IMR-90 (cell line): ENCODE results near the gene TP53BP1. TPM values are rescaled to one million over a fixed set of nuclear protein-coding genes. Genes with fewer than 3 reads are reported as not detected.

Experiments
- ATAC-seq: fragments of 200-7000 bp; cut with Tn5 transposase; 2 replicates; pipeline ENCODE4 v1.9.1; 2020; ENCODE audit warnings: low read depth, mild to moderate bottlenecking, moderate library complexity
- BruUV-seq: library from RNA; stranded (reverse); fragments of 400-500 nt; replicated peaks from 2 replicates; lab custom pipeline; 2021; lab: Mats Ljungman, UMichigan
- CTCF ChIA-PET: fragments of 300-600 bp; formaldehyde crosslinking; extraction: SDS; loops from one replicate; lab custom pipeline; 2021; ENCODE audit warnings: antibody characterized with exemption; lab: Yijun Ruan, JAX
- POLR2A ChIA-PET: fragments of 300-600 bp; sonication (Branson Sonifier 250); formaldehyde crosslinking; loops from one replicate; lab custom pipeline; 2022; ENCODE audit warnings: antibody characterized with exemption; ENCODE audit not compliant: unreplicated experiment; lab: Charles Lee
- DNase-seq: peaks from one replicate; pipeline ENCODE4 v3.0.0; 2013
- H2AFZ ChIP-seq: replicated peaks from 2 replicates; pipeline ENCODE3; 2013; ENCODE audit warnings: low read length, mild to moderate bottlenecking; ENCODE audit not compliant: poor library complexity
- H2AK5ac ChIP-seq: 2 replicates; pipeline ENCODE4 v1.6.1; 2013; ENCODE audit warnings: low read depth, low read length, inconsistent platforms
- H2AK9ac ChIP-seq: replicated peaks from 2 replicates; pipeline ENCODE3; 2013; ENCODE audit warnings: mild to moderate bottlenecking, low read depth, low read length, moderate library complexity; ENCODE audit not compliant: poor library complexity
- H2BK120ac ChIP-seq: 2 replicates; pipeline ENCODE4 v1.6.1; 2013; ENCODE audit warnings: low read depth, low read length, inconsistent platforms
- H2BK15ac ChIP-seq: 3 replicates; pipeline ENCODE4 v1.6.1; 2013; ENCODE audit warnings: low read depth, low read length, inconsistent platforms
- H2BK20ac ChIP-seq: 2 replicates; pipeline ENCODE4 v1.6.1; 2013; ENCODE audit warnings: low read depth, mild to moderate bottlenecking, inconsistent platforms, low read length, moderate library complexity
- H2BK5ac ChIP-seq: 2 replicates; pipeline ENCODE4 v1.6.1; 2013; ENCODE audit warnings: mild to moderate bottlenecking, low read depth, low read length, inconsistent platforms; ENCODE audit not compliant: poor library complexity, severe bottlenecking
- H3K14ac ChIP-seq: replicated peaks from 2 replicates; pipeline ENCODE4 v1.6.1; 2013; ENCODE audit warnings: low read depth, low read length, inconsistent platforms
- H3K18ac ChIP-seq: 2 replicates; pipeline ENCODE4 v1.6.1; 2013; ENCODE audit warnings: low read depth, low read length, control low read depth
- H3K23ac ChIP-seq: 2 replicates; pipeline ENCODE4 v1.6.1; 2013; ENCODE audit warnings: low read depth, low read length, inconsistent platforms
- H3K27ac ChIP-seq: 2 replicates; pipeline ENCODE4 v1.5.1; 2013; ENCODE audit warnings: mild to moderate bottlenecking, control low read depth, low read length; ENCODE audit not compliant: insufficient read depth
- H3K27me3 ChIP-seq: 2 replicates; pipeline ENCODE4 v1.6.1; 2013; ENCODE audit warnings: low read length; ENCODE audit not compliant: control insufficient read depth, insufficient read depth
- H3K36me3 ChIP-seq: 2 replicates; pipeline ENCODE4 v1.6.1; 2013; ENCODE audit warnings: low read length, mixed read lengths; ENCODE audit not compliant: control insufficient read depth, insufficient read depth
- H3K4ac ChIP-seq: 2 replicates; pipeline ENCODE4 v1.6.1; 2013; ENCODE audit warnings: low read depth, low read length, inconsistent platforms
- H3K4me1 ChIP-seq: 2 replicates; pipeline ENCODE4 v1.6.1; 2013; ENCODE audit warnings: low read length, mixed read lengths; ENCODE audit not compliant: control insufficient read depth, insufficient read depth
- H3K4me2 ChIP-seq: 2 replicates; pipeline ENCODE4 v1.6.1; 2013; ENCODE audit warnings: low read depth, mild to moderate bottlenecking, control low read depth, low read length, moderate library complexity
- H3K4me3 ChIP-seq: 2 replicates; pipeline ENCODE4 v1.5.1; 2013; ENCODE audit warnings: low read depth, mild to moderate bottlenecking, control low read depth, low read length, moderate library complexity; ENCODE audit not compliant: insufficient read depth
- H3K56ac ChIP-seq: 2 replicates; pipeline ENCODE4 v1.6.1; 2013; ENCODE audit warnings: low read length, inconsistent platforms; ENCODE audit not compliant: insufficient read depth; ENCODE audit errors: extremely low read depth
- H3K79me1 ChIP-seq, 2 experiments: 2 replicates each; pipeline ENCODE4 v1.6.1; 2013; ENCODE audit warnings: low read length in 2 of 2, inconsistent platforms in 1 of 2, low read depth in 1 of 2
- H3K9ac ChIP-seq: 2 replicates; pipeline ENCODE4 v1.6.1; 2013; ENCODE audit warnings: low read depth, low read length, control low read depth
- H3K9me1 ChIP-seq: 2 replicates; pipeline ENCODE4 v1.6.1; 2013; ENCODE audit warnings: low read length, inconsistent platforms; ENCODE audit not compliant: insufficient read depth
- H3K9me3 ChIP-seq: 2 replicates; pipeline ENCODE4 v1.6.1; 2013; ENCODE audit warnings: low read length; ENCODE audit not compliant: control insufficient read depth, insufficient read depth
- H4K20me1 ChIP-seq: 2 replicates; pipeline ENCODE4 v1.6.1; 2013; ENCODE audit warnings: low read length, inconsistent platforms; ENCODE audit not compliant: insufficient read depth
- H4K5ac ChIP-seq: 2 replicates; pipeline ENCODE4 v1.6.1; 2013; ENCODE audit warnings: mild to moderate bottlenecking, low read depth, low read length, control low read depth
- H4K8ac ChIP-seq, 2 experiments: 2 replicates each; pipeline ENCODE4 v1.6.1; 2013; ENCODE audit warnings: low read depth in 2 of 2, low read length in 2 of 2, control low read depth in 1 of 2, inconsistent platforms in 1 of 2
- H4K91ac ChIP-seq: 2 replicates; pipeline ENCODE4 v1.6.1; 2013; ENCODE audit warnings: low read depth, low read length, inconsistent platforms; ENCODE audit not compliant: insufficient read depth
- CEBPB ChIP-seq: IDR thresholded peaks from 2 replicates; pipeline ENCODE4 v1.6.1; 2012; ENCODE audit warnings: low read depth, low read length, improper control_type of control experiment
- CHD1 ChIP-seq: IDR thresholded peaks from 2 replicates; pipeline ENCODE4 v1.6.1; 2012; ENCODE audit warnings: low read depth, low read length, improper control_type of control experiment
- CTCF ChIP-seq: conservative IDR thresholded peaks from 2 replicates; pipeline ENCODE4 v1.5.1; 2012; ENCODE audit warnings: mild to moderate bottlenecking, low read depth, low read length, improper control_type of control experiment
- WGBS, 2 experiments: methylation state at CpG; one replicate each; pipeline versions ENCODE4 v1.1.5 to v1.1.7; 2013; ENCODE audit warnings: missing lambda C conversion rate in 2 of 2; ENCODE audit not compliant: insufficient read length in 1 of 2; ENCODE audit errors: extremely low coverage in 2 of 2; 5-methylcytosine and 5-hydroxymethylcytosine counted together
- dilution Hi-C: fragments of 300-500 bp; cut with HindIII; formaldehyde crosslinking; loops from one replicate; pipeline ENCODE4 v1.14.3; 2018; ENCODE audit warnings: low sequenced_read_pairs; ENCODE audit not compliant: unreplicated experiment
- in situ Hi-C: fragments of 300-500 bp; cut with MboI; formaldehyde crosslinking; loops from 3 replicates; pipeline ENCODE4 v1.14.3; 2019; ENCODE audit warnings: low sequenced_read_pairs, inconsistent platforms, mixed read lengths
- intact Hi-C: fragments of 100-400 bp; cut with micrococcal nuclease; formaldehyde crosslinking; loops from 2 replicates; pipeline ENCODE4 v1.10.0; 2022
- polyA plus RNA-seq, 3 experiments: library from polyadenylated mRNA; depleted of rRNA; stranded (reverse); fragments of >200 nt; gene quantifications; 2 replicates each; pipeline ENCODE4 v1.2.3, GENCODE V29; 2012; ENCODE audit warnings: low replicate concordance in 1 of 3
- total RNA-seq: library from RNA; depleted of rRNA; stranded (reverse); fragments of >200 nt; gene quantifications from 2 replicates; pipeline ENCODE4 v1.2.3, GENCODE V29; 2012

The TP53BP1 gene
- total and polyA plus RNA-seq, 2 of the 4 experiments (the other 2 are of a cell fraction) = 36.3 to 64.5 TPM

GRCh38 chr15:43469867-43470266 lies 23.1 kb downstream of the TP53BP1 start:
- H3K23ac ChIP-seq = no peak overlapping the region
- no peak overlapping the region for H3K56ac ChIP-seq
- no peaks in the 10 kb centered on the region for H4K20me1 ChIP-seq
- no peak overlapping the region for H3K4ac ChIP-seq
- no peak overlapping the region for H3K27ac ChIP-seq
- CTCF ChIA-PET = no interaction called here
- H3K4me2 ChIP-seq = no peak overlapping the region
- H3K9ac ChIP-seq = no peak overlapping the region
- peaks cover 37% of the 10 kb centered on the region for H3K36me3 ChIP-seq
- dilution Hi-C loops (no loop called here), in situ Hi-C loops (no loop called here), intact Hi-C loops (no loop called here)
- WGBS, 2 experiments = 100% methylated on average over 1 of the region's 3 CpGs; no CpG with 5 or more reads in 1 of the 2 experiments
- H3K27me3 ChIP-seq = no peaks in the 10 kb centered on the region
- 0 out of 4 replicates have a peak overlapping the region, but pooled peaks of 1 of the 2 experiments have one; percentile 0 for H4K8ac ChIP-seq
- H4K5ac ChIP-seq = no peak overlapping the region
- H2BK5ac ChIP-seq = peak overlapping the region; percentile 13
- peaks cover 10 to 21% of the 10 kb centered on the region in 2 experiments for H3K79me1 ChIP-seq
- H3K18ac ChIP-seq = no peak overlapping the region
- ATAC-seq = no peak
- POLR2A ChIA-PET = no interaction called here
- DNase-seq = peak; percentile 82
- no peak overlapping the region for H4K91ac ChIP-seq
- BruUV-seq = no TSS peak
- peaks cover 17% of the 10 kb centered on the region for H3K4me1 ChIP-seq
- TF ChIP-seq CTCF = no peak
- TF ChIP-seq CHD1 = no peak
- peak; percentile 68 for TF ChIP-seq CEBPB
- no peak overlapping the region for H3K4me3 ChIP-seq
- H2AK5ac ChIP-seq = no peak overlapping the region; the same call in 1 of the 2 replicates
- peaks cover 2% of the 10 kb centered on the region; the same call in 1 of the 2 replicates for H3K9me1 ChIP-seq
- no peak overlapping the region for H2AK9ac ChIP-seq
- H3K9me3 ChIP-seq = no peaks in the 10 kb centered on the region
- no peak overlapping the region for H2AFZ ChIP-seq
- H2BK20ac ChIP-seq = no peak overlapping the region
- no peak overlapping the region for H3K14ac ChIP-seq
- H2BK120ac ChIP-seq = no peak overlapping the region
- no peak overlapping the region for H2BK15ac ChIP-seq
